Measurements from ENCODE around the gene TANC1. TPM values are rescaled to one million over a fixed set of nuclear protein-coding genes. Genes with fewer than 3 reads are reported as not detected.

TANC1 gene
- total RNA-seq, 1 experiment from 2014 or later = 2.5 TPM

GRCh38 chr2:159134979-159135378 lies 166.5 kb downstream of the TANC1 start:
- Histone ChIP-seq H3K4ac (ENCODE audit: low read depth, low read length) (no peak overlapping the region), H2AFZ (ENCODE audit: low read length) (no peak overlapping the region), H3K4me1 (ENCODE audit: insufficient read depth, low read length) (no peaks in the 10 kb centered on the region), H3K79me2 (ENCODE audit: insufficient read depth, low read length) (no peaks in the 10 kb centered on the region), H2BK12ac (ENCODE audit: insufficient read length, low read depth, low read length) (no peak overlapping the region), H4K8ac (replicated peaks; ENCODE audit: insufficient read length, low read depth, low read length) (no peak overlapping the region), H3K79me1 (ENCODE audit: insufficient read depth, low read depth, low read length, poor library complexity, severe bottlenecking) (no peaks in the 10 kb centered on the region), H4K5ac (ENCODE audit: insufficient read length, low read depth, low read length) (no peak overlapping the region), H2BK5ac (ENCODE audit: insufficient read length, low read length) (no peak overlapping the region), H3K23me2 (ENCODE audit: insufficient read length, low read depth, low read length, poor library complexity, severe bottlenecking) (no peaks in the 10 kb centered on the region), H2BK20ac (ENCODE audit: low read depth, low read length, poor library complexity, severe bottlenecking) (no peak overlapping the region), H2BK120ac (ENCODE audit: low read depth, low read length, poor library complexity, severe bottlenecking) (no peak overlapping the region), H4K91ac (ENCODE audit: insufficient read length, low read depth, low read length) (no peak overlapping the region), H3K27ac (ENCODE audit: insufficient read length, low read depth, low read length) (no peak overlapping the region), H3T11ph (ENCODE audit: low read length) (no peak overlapping the region), H3K18ac (ENCODE audit: insufficient read length, low read depth, low read length) (no peak overlapping the region), H3K9ac (ENCODE audit: extremely low read depth, insufficient read length, low read length) (no peak overlapping the region), H3K27me3 (ENCODE audit: insufficient read depth, low read length) (no peaks in the 10 kb centered on the region), H4K20me1 (ENCODE audit: control insufficient read depth, insufficient read depth, insufficient read length) (no peaks in the 10 kb centered on the region), H3K4me2 (ENCODE audit: insufficient read depth, insufficient read length, low read length) (no peak overlapping the region), H3K9me3 (ENCODE audit: control insufficient read depth, low read depth, low read length) (no peaks in the 10 kb centered on the region), H3K23ac (ENCODE audit: insufficient read length, low read depth, low read length) (no peak overlapping the region), H3K14ac (ENCODE audit: insufficient read depth, low read length) (no peak overlapping the region), H2AK5ac (ENCODE audit: insufficient read length, low read length) (no peak overlapping the region), H3K56ac (ENCODE audit: insufficient read length, low read depth, low read length) (no peak overlapping the region), H2BK15ac (ENCODE audit: low read depth, low read length) (no peak overlapping the region)
- no CpG with 5 or more reads among the region's 3 CpGs for WGBS (ENCODE audit: extremely low coverage, insufficient read length, low lambda C conversion rate)
- TF ChIP-seq, protein P1, sequence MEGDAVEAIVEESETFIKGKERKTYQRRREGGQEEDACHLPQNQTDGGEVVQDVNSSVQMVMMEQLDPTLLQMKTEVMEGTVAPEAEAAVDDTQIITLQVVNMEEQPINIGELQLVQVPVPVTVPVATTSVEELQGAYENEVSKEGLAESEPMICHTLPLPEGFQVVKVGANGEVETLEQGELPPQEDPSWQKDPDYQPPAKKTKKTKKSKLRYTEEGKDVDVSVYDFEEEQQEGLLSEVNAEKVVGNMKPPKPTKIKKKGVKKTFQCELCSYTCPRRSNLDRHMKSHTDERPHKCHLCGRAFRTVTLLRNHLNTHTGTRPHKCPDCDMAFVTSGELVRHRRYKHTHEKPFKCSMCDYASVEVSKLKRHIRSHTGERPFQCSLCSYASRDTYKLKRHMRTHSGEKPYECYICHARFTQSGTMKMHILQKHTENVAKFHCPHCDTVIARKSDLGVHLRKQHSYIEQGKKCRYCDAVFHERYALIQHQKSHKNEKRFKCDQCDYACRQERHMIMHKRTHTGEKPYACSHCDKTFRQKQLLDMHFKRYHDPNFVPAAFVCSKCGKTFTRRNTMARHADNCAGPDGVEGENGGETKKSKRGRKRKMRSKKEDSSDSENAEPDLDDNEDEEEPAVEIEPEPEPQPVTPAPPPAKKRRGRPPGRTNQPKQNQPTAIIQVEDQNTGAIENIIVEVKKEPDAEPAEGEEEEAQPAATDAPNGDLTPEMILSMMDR (conservative IDR thresholded peaks at IDR 0.05) = no peak
- H3K27me3 Mint-ChIP-seq (ENCODE audit: low read depth) = no peaks in the 10 kb centered on the region
- H3K4me3 Mint-ChIP-seq = no peak overlapping the region
- DNase-seq = no peak
- H3K9me3 Mint-ChIP-seq = no peaks in the 10 kb centered on the region
- H3K27ac Mint-ChIP-seq = no peak overlapping the region
- peaks cover 8 to 17% of the 10 kb centered on the region in 2 experiments for H3K4me1 Mint-ChIP-seq
- H3K36me3 Mint-ChIP-seq (ENCODE audit: insufficient read depth in 1 of 3, low read depth in 3 of 3) = no peaks in the 10 kb centered on the region
